LHCN-M2 (cell line): ENCODE results near the gene MDFIC. TPM values are rescaled to one million over a fixed set of nuclear protein-coding genes. Genes with fewer than 3 reads are reported as not detected.

Experiments
- DNase-seq: peaks from one replicate; pipeline ENCODE4 v3.0.0-alpha.2; 2012; ENCODE audit warnings: low read depth
- total RNA-seq: library from RNA; depleted of rRNA; stranded (reverse); fragments of >200 nt; gene quantifications from 2 replicates; pipeline ENCODE4 v1.2.3, GENCODE V29; 2014

MDFIC gene
- total RNA-seq, 1 experiment from 2014 or later = 72.6 TPM

DNA sequence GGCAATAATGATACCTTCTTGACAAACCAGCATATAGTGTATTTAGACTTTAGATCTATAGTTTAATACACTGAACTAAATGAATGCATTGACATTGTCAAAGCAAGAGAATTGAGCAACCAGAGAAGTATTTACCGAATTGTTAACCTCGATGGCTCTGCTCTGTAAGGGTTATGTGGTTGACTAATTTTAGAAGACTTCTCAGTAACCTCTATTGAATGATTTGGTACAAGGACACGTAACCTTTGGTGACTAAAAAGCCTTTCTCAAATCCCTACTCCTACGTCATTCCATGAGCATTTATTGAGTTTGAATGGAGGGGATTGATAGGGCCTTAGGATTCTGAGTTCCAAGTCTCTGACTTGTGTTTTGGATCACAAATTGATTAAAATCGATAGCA, 67.6 kb downstream of the MDFIC start:
- no peak for DNase-seq

DNA sequence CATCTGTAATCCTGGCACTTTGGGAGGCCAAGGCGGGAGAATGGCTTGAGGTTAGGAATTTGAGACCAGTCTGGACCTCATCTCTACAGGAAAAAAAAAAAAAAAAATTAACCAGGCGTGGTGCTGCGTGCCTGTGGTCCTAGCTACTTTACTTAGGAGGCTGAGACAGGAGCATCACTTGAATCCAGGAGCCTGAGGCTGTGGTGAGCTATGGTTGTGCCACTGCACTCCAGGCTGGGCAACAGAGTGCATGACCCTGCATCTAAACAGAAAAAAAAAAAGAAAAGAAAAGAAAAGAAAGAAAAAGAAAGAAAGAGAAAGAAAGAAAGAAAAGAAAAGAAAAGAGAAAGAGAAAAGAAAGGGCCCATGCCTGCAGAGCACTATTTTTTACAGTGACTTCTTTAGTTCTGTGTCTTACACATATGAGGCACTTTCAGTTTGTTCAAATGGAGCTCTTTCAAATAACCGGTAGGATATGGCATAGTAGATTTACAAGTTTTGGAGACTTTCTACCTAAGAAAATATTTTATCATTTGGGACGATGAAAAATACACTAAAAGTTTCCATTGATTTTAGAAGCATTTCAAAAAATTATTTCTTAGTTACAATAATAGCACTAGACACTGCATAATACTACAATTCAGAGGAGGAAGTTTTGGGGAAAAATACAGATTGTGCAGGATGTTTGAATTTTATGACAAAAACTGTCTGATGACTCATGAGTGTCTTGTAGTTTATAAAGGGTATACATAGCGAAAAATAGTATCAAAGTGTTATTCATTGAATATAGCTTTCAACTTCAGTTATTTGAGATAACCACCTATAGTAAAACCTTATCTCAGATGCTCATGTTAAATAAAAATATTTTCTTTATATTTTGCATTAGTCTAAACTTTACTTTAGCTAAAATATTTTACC, 75.9 kb downstream of the MDFIC start:
- peak; percentile 41 for DNase-seq

DNA sequence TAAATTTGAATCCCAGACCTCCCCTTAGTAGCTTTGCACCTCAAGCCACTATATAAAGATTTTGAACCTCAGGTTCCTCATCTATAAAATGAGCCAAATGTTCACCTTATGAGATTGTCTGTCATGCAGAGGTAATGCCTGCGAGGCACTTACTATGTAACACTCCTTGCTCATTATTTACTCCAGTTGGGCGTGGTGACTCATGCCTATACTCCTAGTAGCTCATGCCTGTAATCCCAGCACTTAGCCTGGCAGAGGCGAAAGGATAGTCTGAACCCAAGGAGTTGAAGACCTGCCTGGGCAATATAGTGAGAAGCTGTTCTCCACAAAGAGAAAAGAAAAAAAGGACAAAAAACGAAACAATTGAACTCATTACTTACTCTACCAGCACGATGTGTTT, 82.2 kb downstream of the MDFIC start:
- DNase-seq = no peak

DNA sequence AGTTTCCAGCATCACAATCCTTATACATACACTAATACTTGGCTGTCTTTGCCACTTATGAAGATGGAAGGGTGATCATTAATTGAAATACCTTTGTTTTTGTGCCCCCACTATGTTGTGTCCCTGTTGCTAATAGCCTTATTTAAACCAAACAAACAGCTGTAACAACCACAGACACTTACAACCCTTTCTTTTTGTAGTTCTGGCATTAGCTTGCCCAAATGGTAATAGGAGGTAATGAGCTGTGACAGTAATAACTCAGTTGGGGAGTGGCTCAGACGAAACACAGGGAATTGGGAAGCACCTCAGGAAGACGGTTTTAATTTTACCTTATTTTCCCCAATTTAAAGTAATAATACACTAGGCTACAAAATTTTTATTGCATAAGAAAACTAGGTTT, 83.4 kb downstream of the MDFIC start:
- DNase-seq = no peak

DNA sequence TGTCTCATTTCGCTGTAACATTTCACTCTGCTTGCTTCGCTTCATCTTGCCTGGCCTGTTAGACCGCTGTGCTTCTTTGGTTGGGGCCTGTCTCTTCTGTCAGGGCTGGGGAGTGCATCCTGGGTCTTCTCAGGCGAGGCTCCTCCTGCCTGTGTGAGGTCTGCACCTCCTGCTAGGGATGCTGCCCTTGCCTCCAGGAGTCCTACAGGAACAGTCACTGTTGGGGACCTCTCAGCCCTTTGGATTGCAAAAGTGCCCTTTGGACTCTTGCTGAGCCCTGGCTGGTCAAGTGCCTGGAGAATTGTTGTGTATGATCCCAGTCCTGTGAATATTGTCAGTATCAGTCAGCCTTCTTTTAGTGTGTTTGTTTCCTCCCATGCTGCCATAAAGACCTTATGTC, 84.1 kb downstream of the MDFIC start:
- no peak for DNase-seq

DNA sequence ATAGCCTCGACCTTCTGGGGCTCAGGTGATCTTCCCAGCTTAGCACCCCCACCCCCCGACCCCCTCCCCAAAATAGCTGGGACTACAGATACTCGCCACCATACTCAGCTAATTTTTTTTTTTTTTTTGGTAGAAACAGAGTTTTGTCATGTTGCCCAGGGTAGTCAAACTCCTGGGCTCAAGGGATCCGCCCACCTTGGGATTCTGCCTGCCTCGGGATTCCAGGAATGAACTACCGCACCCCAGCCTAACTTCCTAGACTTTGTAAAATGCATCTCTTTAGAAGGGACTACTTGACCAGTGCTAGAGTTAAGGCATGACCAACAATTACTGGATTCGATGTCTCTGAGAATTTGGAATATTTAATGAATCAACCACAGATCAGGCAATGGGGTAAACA, 85.9 kb downstream of the MDFIC start:
- no peak for DNase-seq

DNA sequence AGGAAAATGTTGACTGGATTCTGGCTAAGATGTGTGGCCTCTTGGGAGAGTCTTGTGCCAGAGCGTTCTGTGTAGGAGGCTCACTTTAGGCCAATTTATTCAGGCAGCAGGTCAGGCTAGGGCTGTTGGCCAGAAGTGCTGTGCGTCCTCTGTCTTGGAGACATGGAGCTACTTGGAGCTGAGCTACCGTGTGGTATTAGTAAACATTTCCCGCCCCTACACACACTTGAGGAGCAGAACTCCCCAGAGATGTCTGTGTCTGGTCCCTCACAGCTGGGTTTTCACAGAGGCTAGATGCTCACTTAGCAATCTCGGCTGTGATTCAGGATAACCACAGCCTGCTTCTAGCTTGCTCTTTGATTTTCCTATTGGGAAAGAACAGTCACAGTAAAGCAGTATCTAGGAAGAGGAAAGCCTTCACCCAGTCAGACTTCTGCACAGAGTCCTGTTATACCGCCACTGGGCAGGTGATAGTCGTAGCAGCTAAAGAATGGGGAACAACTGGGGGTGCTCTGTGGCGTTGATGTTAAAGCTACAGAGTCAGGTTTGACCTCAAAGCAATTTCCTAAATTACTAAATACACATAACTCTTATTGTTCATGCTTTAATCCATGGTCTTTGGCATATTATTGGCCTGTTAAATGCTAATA, 86.7 kb downstream of the MDFIC start:
- DNase-seq = peak; percentile 83

DNA sequence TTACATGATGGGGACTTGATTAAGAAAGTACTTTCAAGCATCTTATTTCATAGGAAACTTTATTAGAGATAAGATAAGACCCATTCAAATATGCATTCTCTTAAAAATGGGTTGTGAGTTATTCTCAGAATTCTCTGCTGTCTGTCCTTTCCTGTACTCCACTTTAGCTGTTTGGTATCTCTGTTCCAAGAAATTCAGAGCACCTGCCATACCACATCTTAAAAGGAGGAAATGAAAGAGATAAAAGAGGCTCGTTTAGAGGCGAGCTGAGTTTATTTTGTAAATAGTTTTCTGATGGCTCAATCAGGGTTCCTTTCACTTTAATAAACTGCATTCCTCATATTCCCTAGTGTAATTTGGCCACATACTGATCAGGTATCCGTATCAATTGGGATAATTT, 87.2 kb downstream of the MDFIC start:
- peak; percentile 16 for DNase-seq

DNA sequence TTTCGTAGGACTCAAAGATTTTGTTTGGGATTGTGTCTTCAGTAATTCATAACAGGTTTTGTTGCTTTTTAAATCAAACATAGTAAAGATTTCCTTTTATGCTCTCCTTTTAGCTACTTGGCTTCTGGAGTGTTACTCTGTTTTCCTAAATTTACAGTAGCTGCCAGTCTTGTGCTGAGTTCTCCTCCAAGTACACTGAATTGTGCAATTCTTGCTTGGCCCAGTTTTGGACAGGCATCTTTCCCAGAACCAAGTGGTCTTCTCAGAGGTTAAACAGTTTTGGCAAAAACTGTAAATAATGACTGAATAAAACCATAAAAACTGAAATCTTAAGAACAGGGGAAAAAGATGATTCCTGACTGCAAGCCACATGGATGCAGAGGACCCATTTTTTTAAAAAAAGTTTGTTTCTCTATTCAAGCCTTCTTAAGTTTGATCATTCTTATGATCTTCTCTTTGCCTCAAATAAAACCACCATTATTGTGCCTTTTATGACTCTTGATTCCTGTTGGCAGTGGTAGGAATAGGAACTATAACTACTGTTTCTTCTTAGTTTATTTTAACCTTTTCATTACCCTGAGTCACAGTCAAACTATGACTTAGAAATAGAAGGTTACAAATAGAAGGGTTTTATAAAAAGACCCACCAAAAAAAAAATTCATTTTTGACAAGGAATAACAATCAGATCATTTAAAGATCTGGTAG, 88.0 kb downstream of the MDFIC start:
- DNase-seq = peak; percentile 30

DNA sequence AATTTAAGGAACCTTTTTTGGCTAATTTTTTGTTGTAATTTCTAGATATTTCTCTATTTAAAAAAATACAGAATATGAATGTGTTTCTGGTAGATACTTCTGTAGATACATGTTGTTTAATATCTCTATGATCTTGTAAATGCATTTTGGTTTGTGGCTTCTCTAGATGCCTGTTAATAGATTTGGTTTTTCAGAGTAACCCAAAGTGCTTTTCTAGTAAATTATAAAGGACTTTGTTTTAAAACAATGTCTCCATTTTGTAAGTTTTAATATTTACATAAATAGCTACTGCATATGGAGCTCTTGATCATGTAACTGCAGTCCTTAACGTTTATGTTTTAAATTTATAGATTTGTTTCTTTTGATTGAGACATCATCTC, 88.5 kb downstream of the MDFIC start:
- DNase-seq = no peak

DNA sequence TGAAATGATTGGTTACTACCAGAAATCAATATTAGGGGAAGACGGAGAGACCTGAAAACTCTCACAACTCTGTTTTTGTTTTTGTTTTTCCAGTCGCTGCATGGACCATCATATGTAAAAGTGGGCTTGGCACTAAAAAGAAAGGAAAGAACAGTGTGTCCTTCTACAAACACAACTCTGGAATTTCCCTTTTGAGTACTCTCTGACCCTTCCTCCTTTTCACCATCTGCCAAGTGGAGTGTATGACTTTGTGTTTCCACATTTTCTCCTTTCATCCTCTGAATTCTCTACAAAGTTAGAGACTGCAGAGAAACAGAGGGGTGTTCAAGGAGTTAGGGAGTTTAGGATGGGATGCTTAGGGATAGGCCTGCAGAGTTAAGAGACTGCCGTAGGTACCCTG, 92.0 kb downstream of the MDFIC start:
- DNase-seq = no peak

DNA sequence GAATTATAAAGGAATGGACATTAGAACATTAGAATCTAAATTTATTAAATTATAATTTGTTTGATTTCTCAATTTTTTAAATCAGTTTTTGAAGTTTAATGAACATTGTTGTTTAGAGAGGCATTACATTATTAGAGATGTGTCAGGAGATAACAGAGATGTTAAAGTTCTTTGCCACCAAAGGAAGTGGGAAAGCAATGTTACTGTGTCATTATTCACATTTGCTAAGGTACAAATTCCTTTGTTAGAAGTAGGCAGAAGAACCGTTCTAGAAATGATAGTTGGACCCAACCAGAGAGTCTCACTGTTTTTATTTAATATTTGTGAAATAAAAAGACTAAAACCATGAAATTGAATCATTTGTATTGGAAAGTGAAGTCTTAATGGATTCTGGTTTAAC, 92.9 kb downstream of the MDFIC start:
- DNase-seq = no peak

DNA sequence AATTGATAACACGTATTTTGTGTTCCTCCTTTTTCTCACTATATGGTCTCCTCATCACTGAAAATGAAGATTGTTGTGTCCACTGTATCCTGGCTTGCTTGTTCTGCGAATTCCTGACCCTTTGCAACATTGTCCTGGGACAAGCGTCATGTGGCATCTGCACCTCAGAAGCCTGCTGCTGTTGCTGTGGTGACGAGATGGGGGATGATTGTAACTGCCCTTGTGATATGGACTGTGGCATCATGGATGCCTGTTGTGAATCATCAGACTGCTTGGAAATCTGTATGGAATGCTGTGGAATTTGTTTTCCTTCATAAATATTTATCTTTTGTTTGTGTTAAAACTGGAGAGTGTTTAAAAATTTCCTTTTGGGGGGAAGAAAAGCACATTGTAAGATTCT, 93.7 kb downstream of the MDFIC start:
- peak; percentile 86 for DNase-seq

DNA sequence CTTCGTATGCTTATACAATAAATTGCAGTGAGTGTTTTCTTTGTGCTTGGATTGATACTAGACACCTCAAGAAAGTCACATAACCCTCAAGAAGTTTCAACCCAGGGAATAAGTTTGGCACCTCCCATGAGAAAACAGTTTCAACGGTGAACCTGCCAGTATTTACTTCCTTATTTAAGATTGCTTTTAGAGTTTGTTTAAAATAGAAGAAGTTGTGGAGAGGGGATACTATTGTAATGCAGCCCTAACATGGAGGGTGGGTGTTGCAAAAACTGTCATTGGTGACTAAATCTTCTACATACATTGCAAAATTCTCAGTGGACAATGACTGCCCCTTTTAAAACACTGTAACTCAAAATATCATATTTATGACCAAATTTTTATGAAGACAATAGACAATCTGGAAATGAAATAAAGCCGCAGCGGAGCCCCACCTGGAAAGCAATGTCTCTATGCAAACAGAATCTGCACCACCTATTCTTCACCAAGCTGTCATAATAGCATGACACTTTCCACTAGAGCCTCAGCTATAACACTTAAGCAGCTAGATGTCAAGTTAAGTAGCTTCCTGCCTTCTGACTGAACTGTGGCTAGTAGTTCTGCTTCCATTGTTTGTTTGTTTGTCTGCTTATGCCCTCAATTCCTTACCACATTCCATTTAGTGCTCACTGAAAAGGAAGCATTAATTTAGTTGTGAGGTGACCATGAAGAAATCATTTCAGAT, 98.2 kb downstream of the MDFIC start:
- no peak for DNase-seq

DNA sequence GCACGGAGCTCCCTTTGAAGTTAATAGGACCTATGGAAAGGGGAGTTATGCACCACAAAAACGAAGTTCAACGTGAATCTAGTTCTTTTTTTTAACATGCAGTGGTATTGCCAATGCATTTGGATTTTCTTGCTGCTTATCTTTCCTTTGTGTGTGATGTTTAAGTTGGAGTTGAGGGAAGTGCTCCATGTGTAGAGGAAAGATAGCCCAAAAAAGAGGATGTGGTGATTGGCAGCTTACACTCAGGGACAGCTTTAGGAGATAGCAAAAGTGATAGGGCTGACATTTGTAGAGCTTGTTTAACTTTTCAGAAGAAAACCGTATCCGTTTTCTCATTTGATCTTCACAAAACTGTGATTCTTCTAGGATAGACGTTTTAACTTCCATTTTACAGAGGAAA, 101.3 kb downstream of the MDFIC start:
- no peak for DNase-seq

DNA sequence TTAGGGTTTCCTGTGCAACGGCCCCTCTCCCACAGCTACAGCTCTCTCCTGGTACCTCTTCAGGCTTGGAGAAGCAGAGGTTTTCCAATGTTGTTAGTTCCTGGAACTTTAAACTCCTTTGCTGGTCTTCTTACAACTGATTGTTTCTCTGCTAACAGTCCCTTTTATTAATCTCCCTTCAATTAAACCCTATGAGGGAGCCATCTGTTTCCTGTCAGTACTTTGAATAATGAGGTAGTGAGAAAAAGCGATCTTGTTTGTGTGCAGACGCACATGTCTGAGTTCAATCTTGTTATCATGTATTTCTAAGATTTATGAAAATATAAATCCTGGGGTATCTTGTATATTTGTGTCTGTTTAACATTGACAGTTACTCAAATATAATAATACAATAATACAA, 102.4 kb downstream of the MDFIC start:
- DNase-seq = no peak

DNA sequence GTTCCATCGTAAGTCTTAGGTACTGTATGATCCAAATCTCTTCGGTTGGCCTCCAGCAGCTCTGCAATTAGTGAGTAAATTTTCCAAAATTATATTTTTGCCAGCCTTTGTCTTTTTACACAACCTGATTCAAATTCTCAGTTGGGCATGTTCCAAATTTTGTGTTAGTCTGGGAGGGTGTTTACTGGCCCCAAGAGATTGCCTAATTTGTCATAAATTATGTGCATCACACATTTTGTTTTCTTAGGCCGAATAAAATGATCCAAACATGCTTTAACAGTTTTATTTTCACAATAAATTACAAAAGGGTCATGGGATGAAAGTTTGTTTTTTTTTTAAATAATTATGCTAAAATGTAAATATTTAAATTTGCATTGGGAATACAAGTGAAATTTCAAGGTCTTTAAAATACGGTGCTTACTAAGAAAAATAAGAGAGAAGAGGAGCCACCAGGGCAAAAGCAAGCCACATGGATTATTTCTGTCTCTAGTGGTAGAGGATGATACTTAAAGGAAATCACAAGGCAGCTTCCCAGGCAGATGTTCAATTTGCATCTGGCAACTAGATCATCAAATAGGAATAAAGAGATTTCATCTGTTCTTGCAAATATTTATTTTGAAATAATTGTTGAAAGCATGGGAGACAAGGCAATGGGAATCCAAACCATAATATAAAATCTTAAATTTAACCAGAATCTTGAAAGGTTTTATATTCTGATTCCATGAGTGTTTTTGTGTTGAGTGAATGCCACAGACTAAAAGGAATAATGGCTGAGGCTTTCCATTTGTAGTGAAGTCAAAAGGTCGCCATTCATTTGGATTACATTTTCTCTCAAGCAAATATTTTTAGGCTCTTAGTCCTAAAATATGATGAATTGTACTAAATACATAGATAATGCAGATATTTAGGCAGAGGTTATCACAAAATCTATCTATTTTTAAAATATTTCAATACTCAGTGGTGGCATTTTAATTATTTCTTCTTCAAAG, 111.1 kb downstream of the MDFIC start:
- DNase-seq = no peak

DNA sequence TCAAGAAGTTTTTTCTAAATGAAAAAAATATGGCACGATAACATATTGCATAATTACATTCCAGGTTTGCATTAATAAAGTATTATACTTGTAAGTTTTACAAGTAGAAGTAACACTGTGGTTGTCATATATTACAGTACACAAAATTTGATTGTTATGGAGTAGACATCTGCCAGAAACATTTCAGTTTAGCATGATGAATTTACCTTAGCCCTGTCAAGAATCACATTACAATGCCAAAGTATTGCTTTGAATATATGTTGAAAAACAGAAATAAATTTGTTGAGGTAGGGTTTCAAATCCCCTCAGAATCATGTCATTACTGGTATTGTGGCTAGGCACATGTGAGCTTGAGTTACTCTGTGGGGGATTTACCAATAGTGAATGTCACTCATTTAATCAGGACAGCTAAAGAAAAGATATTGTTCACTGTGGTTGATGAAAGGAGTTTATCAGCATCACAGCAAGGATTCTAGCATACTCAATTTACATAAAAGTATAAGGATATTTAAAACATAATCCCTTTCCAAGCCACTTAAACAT, 112.1 kb downstream of the MDFIC start:
- no peak for DNase-seq

DNA sequence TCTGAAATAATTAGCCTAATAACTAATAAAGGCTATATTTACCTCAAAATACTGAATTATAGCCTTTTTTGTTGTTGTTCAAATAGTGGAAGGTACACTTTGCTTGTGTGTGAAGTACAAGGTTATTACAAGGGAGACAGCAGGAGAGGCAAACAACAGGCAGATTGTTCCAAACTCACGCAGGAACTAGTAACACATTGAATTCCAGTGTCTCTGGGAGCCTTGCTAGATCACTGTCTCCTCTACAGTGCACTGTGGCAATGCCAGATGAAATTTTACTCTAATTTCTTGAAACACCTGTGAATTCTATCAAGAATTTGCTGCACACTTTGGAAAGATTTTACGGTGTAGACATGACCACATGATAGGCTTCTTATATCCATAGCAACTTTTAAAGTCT, 112.6 kb downstream of the MDFIC start:
- no peak for DNase-seq

DNA sequence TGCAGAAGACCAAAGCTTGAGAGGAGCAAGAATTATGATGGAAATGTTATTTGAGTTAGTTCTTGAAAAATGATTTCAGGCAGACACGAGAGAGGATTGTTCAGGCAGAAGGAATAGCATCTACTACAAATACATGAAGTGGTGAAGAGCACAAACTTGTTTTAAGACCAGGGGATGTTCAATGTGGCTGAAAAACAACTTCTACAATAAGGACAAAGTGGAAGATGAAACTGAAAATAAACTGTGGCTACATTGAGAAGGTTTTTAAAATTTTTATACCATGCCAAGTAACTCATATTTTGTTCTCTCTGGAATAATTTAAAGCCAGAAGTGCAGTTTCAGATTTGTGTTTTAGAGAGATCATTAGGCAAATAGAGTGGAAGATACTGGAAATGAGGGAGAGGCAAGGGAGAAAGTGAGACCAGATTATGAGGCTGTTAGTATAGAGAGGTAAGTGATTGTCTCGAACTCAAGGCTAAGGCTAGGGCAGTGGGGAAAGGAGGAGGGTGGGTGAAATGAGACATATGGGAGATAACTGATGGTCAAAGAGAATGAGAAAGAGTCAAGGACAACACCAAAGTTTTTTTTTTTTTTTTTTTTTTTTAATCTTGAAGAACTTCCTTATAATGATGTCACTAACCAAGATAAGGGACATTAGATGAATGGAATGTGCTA, 115.4 kb downstream of the MDFIC start:
- DNase-seq = no peak
